Fibroblast of pulmonary artery (primary cell): ENCODE data around the gene HAUS3.

ENCODE experiments used
- DNase-seq: peaks from one replicate; pipeline ENCODE4 v3.0.0-alpha.2; 2010; ENCODE audit warnings: low read depth
- H3K4me3 ChIP-seq: replicated peaks from 2 replicates; pipeline ENCODE4 v1.5.1; 2011; ENCODE audit warnings: low read depth, mild to moderate bottlenecking, control low read depth, low read length, moderate library complexity
- CTCF ChIP-seq: IDR thresholded peaks from 2 replicates; pipeline ENCODE4 v1.5.1; 2011; ENCODE audit warnings: mild to moderate bottlenecking, control low read depth, low read length, inconsistent platforms; ENCODE audit errors: missing control alignments

Gene HAUS3

DNA sequence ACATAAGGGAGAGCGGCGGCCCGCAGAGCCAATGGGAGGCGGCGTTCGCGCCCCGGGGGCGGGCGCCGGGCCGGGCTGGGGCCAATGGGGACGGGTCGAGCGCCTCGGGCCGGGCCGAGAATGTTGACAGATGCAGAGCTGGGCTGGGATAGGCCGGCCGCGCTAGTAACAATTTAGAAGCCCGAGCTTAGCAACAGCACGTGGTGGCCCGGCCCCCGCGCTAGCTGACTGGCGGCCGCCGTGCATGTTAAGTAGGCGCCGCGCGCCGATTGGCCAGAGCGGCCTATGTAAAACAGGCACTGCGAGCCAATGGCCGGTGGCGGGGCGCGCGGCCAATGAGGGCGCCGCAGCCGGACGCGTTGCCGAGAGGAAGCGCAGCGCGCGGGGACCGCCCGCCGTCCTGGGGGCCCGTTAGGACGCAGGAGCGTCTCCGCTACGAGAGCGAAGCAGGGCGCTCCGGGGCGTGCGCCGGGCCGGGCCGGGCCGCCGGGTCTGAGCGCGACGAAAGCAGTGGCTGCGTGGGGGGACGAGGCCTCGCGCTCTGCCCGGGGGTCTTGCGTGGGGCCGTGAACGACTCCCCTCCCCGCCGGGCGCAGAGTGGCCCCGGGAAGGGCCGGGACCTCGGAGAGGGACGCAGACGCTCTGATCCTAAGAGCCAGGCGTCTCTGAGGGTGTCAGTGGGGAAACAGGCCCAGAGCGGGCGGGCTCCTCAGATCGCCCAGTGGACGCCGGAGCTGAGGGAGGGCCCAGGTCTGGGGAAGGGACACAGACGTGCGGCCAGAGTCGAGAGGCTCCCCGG lies 20.4 kb upstream of the HAUS3 start:
- peak; percentile 100 for DNase-seq
- TF ChIP-seq CTCF: no peak
- peak overlapping the region; percentile 61 for H3K4me3 ChIP-seq

- H3K4me3 ChIP-seq: peak within 1 kb of the TSS; percentile 89
- TF ChIP-seq CTCF: no peak
- no peak for DNase-seq
These were observed 19.9 kb upstream of the HAUS3 start, which contains the start of gene MXD4 for GRCh38 chr4:2261853-2262144. Gene MXD4, minus strand, starts transcription at chr4:2262109. Its CDS starts 129 bp downstream, at chr4:2261980.

GRCh38 chr4:2261110-2261852 lies 19.4 kb upstream of the HAUS3 start:
- peak; percentile 48 for DNase-seq
- H3K4me3 ChIP-seq: peak overlapping the region; percentile 89
- TF ChIP-seq CTCF: no peak

- H3K4me3 ChIP-seq: peak overlapping the region; percentile 89
- no peak for TF ChIP-seq CTCF
- no peak for DNase-seq
These were observed 18.6 kb upstream of the HAUS3 start for GRCh38 chr4:2260344-2261109.

GRCh38 chr4:2259541-2260343 lies 17.8 kb upstream of the HAUS3 start:
- peak overlapping the region; percentile 89 for H3K4me3 ChIP-seq
- no peak for DNase-seq
- TF ChIP-seq CTCF: no peak

- peak overlapping the region; percentile 89 for H3K4me3 ChIP-seq
These were observed 17.2 kb upstream of the HAUS3 start for GRCh38 chr4:2259036-2259540.

More at GRCh38 chr4:2259036-2259540, 17.2 kb upstream of the HAUS3 start:
- TF ChIP-seq CTCF: no peak
- DNase-seq: no peak
